Measurements from ENCODE around the gene INTS4.
"Not testable (repeated sequence)": the region's sequence is repeated elsewhere in the genome, so short reads cannot be mapped to it uniquely, and the experiment has no call there.

INTS4 gene

DNA sequence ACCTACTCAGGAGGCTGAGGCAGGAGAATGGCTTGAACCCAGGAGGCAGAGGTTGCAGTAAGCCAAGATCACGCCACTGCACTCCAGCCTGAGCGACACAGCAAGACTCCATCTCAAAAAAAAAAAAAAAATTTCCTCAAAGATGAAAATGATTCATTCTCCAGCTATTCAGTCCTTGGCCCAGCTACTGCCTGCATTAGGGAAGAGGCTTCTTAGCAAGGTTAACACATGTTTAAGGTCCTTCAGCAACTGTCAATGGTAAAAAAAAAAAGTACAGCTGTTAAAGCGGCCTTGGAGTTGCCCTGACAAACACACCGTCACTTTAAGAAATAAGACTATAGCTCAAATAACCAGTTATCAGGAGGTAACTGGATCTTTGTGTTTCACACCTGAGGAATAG is 116.2 kb downstream of the INTS4 start:
- DNase-seq (ENCODE audit: low read depth), result not testable (repeated sequence)

DNA sequence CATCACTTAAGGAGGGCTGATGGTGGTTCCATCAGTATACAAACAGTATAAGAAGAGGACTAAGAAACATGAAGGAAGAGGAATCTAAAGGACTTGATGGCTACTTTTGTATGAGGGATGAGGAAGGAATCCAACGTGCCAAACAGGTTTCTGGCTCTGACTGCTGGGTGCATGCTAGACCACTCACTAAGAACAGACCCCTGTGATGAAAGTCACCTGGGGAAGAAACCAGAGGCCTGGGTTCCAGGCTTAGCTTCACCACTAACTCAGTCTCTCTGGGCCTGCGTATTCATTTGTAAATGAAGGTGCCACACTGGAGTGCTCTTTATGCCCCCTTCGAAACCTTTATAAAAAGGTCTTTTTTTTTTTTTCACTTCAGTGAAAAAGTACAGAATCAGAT is 118.4 kb downstream of the INTS4 start:
- DNase-seq (ENCODE audit: low read depth), result no peak

DNA sequence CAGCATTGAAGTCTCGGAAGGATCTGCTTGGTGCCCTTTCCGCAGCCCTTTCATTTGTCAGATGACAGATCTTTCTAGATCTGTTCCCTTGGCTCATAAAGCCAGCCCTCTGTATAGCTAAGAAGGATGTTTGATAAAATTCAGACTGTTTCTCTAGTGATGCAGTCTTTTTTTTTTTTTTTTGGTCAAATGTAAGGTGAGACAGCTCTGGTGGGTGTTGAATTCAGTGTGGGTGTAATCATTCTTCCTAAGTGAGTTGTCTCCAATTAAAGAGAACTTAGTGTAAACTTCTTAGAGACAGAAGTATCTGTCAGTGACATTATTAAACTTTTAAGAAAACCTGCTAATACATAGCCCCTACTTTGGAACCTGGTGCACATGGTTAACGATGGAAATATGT is 120.3 kb downstream of the INTS4 start:
- no peak for DNase-seq (ENCODE audit: low read depth)

DNA sequence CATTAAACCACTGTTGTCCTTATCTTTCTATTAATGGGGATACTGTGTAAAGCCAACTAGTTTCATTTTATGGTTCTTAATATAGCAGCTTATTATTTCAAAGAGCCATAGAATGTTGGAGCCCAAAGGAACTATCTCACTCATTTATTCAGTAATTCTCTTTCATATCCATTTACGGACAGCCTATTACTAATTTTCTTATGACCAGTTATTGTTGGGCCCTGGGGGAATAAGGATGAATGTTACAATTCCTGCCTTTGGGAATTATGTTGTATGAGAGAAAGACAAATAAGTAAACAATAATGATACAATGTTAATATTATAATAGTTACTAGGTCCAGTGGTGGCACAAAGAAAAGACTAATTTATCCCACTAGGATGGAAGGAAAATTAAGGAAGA is 121.1 kb downstream of the INTS4 start:
- no peak for DNase-seq (ENCODE audit: low read depth)

DNA sequence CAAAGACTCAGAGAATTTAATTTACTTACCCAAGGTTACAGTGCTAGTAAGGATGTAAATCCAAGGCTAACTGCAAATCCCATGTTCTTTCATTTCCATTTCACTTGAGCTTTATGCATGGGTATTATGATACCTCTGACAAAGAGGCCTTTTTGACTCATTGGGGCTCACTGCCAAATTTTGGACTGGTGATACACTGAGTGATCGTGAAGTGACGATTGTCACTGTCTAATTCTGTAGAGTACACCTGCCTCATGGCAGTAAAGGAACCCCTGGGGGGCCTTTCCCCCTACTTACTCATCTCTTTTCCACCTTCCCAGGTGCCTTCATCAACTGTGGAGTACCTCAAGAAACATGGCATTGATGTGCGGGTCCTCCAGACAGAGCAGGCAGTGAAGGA is 122.6 kb downstream of the INTS4 start:
- no peak for DNase-seq (ENCODE audit: low read depth)

DNA sequence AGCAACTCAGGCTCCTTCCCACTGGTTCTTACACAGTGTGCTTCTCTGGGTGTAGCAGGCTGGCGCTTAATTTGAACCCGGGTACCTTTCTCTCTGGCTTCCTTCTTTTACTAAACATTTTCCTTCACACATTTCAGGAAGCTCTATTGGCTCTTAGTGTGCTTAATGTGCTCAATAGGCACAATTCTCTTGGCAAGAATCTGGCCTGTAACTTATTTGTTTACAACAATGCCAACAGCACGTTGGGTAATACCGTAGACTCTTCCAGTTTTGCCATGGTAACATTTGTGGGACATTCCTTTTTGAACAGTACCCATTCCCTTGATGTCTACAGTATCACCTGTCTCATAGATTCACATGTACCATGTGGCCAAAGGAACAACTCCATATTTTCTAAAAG is 125.7 kb downstream of the INTS4 start:
- no peak for DNase-seq (ENCODE audit: low read depth)

DNA sequence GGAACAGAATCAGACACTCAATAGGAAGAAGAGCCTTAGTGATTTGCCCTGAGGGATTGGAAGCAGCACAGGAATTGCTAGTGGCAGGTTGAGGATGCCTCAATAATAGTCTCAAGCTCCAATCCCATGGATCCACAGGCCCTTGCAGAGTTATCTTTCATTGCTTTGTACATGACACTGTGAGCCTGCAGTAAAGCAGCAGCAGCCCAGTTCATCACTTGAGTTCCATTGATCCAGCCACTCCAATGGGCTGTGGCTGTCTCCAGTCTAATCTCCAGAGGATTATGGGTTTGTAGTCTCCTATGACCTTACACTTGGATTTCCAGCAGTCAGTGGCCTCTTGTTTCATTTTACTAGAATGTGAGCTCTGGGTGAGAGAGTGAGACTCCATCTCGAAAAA is 128.1 kb downstream of the INTS4 start:
- DNase-seq (ENCODE audit: low read depth), result no peak

DNA sequence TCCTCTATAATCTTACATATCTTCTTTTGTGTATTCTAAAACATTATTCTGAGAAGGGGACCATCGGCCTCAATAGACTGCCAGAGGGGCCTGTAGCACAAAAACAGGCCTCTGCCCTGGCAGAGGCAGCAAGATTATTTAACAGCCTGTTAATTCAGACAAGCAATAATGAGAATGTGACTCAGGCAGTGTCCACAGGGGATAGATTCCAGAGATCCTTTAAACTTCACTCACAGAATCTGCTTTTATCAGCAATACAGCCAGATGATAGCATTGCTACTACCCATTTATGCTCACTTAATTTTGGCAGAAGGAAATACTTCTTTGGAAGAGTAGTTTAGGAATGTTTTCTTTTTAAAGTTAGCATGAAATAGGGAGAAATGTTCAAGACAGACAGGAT is 128.7 kb downstream of the INTS4 start:
- no peak for DNase-seq (ENCODE audit: low read depth)

DNA sequence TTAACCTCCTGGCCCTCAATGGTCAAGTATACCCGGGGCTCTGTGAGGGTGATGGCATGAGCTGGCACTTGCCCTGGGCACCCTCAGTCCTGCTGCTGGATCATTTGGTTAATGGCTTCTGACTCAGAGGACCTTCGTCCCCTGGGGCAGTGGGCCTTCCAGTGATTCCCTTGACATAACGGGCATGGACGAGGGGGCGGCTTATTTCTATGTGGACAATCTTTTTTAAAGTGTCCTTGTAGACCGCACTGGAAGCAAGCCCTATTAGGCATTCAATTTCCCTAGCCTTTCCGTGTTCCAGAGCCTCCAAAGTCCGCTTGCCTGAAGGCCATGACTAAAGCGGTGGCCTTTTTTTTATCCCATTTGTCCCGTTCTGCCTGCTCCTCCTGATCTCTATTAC is 133.0 kb downstream of the INTS4 start:
- not testable (repeated sequence) for DNase-seq (ENCODE audit: low read depth)

DNA sequence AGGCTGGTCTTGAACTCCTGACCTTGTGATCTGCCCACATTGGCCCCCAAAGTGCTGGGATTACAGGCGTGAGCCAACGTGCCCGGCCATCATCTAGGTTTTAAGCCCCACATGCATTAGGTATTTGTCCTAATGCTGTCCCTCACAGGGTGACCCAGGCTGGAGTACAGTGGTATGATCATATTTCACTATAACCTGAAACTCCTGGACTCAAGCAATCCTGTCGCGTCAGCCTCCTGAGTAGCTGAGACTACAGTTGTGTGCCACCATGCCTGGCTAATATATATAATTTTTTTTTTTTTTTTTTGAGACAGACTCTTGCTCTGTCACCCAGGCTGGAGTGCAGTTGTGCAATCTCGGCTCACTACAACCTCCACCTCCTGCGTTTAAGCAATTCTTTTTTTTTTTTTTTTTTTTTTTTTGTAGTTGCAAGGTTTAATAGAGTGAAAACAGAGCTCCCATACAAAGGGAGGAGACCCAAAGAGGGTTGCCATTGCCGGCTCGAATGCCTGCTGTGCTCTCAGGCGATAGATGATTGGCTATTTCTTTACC is 136.5 kb downstream of the INTS4 start:
- DNase-seq (ENCODE audit: low read depth), result not testable (repeated sequence)

DNA sequence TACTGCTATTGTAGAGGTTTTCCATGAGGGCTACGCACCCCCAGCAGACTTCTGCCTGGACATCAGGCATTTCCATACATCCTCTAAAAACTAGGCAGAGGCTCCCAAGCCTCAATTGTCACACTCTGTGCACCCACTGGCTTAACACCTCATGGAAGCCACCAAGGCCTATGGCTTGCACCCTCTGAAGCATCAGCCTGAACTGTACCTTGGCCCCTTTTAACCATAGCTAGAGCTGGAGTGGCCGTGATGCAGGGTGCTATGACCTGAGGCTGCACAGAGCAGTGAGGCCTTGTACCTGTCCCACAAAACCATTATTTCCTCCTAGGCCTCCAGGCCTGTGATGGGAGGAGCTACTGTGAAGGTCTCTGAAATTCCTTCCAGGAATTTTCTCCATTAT is 139.6 kb downstream of the INTS4 start:
- no peak for DNase-seq (ENCODE audit: low read depth)

DNA sequence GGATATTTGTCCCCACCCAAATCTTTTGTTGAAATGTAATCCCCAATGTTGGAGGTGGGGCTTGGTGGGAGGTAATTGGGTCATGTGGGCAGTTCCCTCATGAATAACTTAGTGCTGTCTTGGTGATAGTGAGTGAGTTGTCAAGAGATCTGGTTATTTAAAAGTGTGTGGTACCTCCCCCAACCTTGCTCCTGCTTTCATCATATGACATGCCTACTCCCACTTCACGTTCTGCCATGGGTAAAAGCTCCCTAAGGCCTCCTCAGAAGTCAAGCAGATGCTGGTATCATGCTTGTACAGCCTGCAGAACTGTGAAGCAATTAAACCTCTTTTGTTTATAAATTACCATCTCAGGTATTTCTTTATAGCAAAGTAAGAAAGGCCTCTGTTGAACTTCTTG is 143.0 kb downstream of the INTS4 start:
- DNase-seq (ENCODE audit: low read depth), result no peak

DNA sequence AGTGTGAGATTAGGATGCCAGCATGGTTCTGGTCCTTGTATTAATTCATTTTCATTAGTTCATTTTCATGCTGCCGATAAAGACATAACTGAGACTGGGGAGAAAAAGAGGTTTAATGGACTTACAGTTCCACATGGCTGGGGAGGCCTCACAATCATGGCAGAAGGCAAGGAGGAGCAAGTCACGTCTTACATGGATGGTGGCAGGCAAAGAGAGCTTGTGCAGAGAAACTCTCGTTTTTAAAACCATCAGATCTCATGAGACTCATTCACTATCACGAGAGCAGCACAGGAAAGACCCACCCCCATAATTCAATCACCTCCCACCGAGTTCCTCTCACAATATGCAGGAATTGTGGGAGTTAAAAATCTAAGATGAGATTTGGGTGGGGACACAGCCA is 150.8 kb downstream of the INTS4 start:
- not testable (repeated sequence) for DNase-seq (ENCODE audit: low read depth)

DNA sequence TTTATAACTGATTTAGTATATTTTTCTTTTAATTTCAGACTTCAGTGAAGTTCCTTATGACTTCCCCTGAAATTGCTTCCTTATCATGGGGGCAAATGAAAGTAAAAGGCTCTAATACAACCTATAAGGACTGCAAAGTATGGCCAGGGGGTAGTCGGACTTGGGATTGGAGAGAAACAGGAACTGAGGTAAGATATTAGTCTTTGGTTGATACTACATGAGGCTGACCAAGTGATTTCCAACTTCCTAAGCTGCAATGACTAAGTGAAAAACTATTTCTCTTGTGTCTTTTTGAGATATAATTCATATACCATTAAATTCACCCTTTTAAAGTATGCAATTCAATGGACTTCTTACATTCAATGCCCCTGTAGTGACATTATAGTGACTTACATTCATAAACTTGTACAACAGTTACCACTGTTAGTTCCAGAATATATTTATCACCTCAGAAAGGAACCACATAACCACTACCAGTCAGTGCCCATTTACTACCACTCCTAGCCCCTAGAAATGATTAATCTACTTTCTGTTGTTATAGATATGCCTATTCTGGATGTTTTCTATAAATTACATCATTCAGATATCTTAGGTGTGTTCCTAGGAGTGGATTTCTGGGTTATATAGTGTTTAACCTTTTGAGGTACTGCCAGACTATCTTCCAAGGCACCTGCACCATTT is 151.9 kb downstream of the INTS4 start:
- DNase-seq (ENCODE audit: low read depth), result no peak

DNA sequence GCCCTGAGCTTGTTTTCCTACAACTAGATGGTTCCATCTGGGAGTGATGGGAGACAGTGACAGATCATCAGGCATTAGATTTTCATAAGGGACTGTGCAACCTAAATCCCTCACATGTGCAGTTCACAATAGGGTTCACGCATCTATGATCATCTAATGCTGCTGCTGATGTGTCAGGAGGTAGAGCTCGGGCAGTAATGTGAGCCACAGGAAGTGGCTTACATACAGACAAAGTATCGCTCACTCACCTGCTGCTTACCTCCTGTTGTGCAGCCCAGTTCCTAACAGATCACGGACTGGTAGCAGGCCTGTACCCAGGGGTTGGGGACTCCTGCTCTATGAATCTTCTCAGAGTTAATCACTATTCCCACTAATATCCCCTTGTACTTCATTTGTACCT is 161.2 kb downstream of the INTS4 start:
- DNase-seq (ENCODE audit: low read depth), result no peak

DNA sequence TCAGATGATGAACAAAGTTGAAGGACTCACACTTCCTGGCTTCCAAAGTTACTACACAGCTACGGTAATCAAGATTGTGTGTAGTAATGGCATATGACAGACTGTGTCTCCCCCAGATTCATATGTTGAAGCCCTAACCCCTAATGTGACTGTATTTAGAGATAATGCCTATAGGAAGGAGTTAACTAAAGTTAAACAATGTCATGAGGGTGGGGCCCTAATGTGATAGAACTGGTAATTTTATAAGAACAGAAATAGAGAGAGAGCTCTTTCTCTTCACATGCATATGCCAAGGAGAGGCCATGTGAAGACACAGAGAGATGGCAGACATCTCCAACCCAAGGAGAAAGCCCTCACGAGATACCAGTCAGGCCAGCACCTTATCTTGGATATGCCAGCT is 165.5 kb downstream of the INTS4 start:
- DNase-seq (ENCODE audit: low read depth), result no peak

Measured in activated T-helper 1 cell treated with Interleukin-2 at 50 U/mL for 16 hours (primary cell).